ENCODE data around the gene EPB41L4B. TPM values are rescaled to one million over a fixed set of nuclear protein-coding genes. Genes with fewer than 3 reads are reported as not detected.

Gene EPB41L4B
- total and polyA plus RNA-seq, 2 of the 13 experiments (the other 11 are each of a cell fraction or from before 2014, with no cell fraction given) = 17.6 to 22.1 TPM

DNA sequence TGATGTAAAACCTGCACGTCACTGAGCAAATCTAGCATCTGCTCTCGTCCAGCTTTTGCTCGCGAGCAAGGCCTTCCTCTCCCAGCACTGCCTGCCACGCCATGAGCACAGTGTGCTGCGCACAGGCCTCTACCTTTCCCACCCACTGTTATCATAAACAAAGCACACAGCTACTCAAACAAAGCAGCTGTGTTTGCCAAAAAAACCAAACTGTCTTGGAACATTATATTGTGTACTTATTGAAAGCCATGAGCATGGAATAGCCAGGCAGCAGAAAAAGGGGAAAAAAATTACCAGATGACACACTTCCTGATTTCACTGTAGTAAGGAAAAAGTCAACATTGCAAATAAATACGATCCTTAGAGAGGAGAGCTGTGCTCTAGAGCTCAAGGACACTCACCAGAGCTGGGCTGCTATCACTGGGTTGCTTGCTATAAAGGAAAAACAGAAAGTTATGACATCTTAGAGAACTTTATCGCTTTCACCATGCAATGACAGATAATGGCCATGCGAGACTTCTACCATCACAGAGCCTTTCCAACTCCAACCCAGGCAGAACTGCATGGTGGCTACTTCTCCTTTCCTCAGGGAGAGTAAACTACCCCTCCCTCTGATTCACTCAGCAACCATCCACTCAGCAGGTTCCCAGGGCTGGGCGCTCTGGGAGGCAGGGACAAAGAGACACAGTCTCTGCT, 69.6 kb downstream of the EPB41L4B start (continued):
- TF ChIP-seq, protein P1, sequence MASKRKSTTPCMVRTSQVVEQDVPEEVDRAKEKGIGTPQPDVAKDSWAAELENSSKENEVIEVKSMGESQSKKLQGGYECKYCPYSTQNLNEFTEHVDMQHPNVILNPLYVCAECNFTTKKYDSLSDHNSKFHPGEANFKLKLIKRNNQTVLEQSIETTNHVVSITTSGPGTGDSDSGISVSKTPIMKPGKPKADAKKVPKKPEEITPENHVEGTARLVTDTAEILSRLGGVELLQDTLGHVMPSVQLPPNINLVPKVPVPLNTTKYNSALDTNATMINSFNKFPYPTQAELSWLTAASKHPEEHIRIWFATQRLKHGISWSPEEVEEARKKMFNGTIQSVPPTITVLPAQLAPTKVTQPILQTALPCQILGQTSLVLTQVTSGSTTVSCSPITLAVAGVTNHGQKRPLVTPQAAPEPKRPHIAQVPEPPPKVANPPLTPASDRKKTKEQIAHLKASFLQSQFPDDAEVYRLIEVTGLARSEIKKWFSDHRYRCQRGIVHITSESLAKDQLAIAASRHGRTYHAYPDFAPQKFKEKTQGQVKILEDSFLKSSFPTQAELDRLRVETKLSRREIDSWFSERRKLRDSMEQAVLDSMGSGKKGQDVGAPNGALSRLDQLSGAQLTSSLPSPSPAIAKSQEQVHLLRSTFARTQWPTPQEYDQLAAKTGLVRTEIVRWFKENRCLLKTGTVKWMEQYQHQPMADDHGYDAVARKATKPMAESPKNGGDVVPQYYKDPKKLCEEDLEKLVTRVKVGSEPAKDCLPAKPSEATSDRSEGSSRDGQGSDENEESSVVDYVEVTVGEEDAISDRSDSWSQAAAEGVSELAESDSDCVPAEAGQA (IDR thresholded peaks at IDR 0.05; ENCODE audit: low read depth) = no peak; the same call in 1 of the 2 replicates
- TF ChIP-seq, protein P1 (CRISPR knock-in tag; IDR thresholded peaks at IDR 0.05; ENCODE audit: borderline replicate concordance) = no peak
- TF ChIP-seq KAT7 (CRISPR knock-in tag; IDR thresholded peaks at IDR 0.05; ENCODE audit: borderline replicate concordance) = no peak; the same call in 1 of the 2 replicates
- no peak for TF ChIP-seq ZNF354B (CRISPR knock-in tag; IDR thresholded peaks at IDR 0.05)
- no peak for TF ChIP-seq SNAI1 (CRISPR knock-in tag; IDR thresholded peaks at IDR 0.05; ENCODE audit: borderline replicate concordance)
- peak; percentile 66 for TF ChIP-seq TEAD3 (CRISPR knock-in tag; optimal IDR thresholded peaks at IDR 0.05; ENCODE audit: borderline replicate concordance)
- no peak for TF ChIP-seq ZNF83 (CRISPR knock-in tag; IDR thresholded peaks at IDR 0.05; ENCODE audit: borderline replicate concordance)
- TF ChIP-seq HHEX (CRISPR knock-in tag; IDR thresholded peaks at IDR 0.05) = peak; percentile 9; the same call in 1 of the 2 replicates
- TF ChIP-seq, protein P2, sequence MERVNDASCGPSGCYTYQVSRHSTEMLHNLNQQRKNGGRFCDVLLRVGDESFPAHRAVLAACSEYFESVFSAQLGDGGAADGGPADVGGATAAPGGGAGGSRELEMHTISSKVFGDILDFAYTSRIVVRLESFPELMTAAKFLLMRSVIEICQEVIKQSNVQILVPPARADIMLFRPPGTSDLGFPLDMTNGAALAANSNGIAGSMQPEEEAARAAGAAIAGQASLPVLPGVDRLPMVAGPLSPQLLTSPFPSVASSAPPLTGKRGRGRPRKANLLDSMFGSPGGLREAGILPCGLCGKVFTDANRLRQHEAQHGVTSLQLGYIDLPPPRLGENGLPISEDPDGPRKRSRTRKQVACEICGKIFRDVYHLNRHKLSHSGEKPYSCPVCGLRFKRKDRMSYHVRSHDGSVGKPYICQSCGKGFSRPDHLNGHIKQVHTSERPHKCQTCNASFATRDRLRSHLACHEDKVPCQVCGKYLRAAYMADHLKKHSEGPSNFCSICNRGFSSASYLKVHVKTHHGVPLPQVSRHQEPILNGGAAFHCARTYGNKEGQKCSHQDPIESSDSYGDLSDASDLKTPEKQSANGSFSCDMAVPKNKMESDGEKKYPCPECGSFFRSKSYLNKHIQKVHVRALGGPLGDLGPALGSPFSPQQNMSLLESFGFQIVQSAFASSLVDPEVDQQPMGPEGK (CRISPR knock-in tag; IDR thresholded peaks at IDR 0.05) = peak; percentile 38; the same call in 1 of the 2 replicates
- no peak for TF ChIP-seq ZC3H13 (CRISPR knock-in tag; IDR thresholded peaks at IDR 0.05)
- TF ChIP-seq, protein P3, sequence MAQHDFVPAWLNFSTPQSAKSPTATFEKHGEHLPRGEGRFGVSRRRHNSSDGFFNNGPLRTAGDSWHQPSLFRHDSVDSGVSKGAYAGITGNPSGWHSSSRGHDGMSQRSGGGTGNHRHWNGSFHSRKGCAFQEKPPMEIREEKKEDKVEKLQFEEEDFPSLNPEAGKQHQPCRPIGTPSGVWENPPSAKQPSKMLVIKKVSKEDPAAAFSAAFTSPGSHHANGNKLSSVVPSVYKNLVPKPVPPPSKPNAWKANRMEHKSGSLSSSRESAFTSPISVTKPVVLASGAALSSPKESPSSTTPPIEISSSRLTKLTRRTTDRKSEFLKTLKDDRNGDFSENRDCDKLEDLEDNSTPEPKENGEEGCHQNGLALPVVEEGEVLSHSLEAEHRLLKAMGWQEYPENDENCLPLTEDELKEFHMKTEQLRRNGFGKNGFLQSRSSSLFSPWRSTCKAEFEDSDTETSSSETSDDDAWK (CRISPR knock-in tag; IDR thresholded peaks at IDR 0.05) = no peak
- no peak for TF ChIP-seq HNRNPL (IDR thresholded peaks at IDR 0.05; ENCODE audit: low read depth, low read length)
- TF ChIP-seq HNRNPUL1 (IDR thresholded peaks at IDR 0.05; ENCODE audit: low read depth, low read length) = no peak
- TF ChIP-seq RORA (CRISPR knock-in tag; IDR thresholded peaks at IDR 0.05) = no peak
- no peak for TF ChIP-seq NR1H2 (CRISPR knock-in tag; IDR thresholded peaks at IDR 0.05; ENCODE audit: borderline replicate concordance, low read depth)
- TF ChIP-seq ZNF841 (CRISPR knock-in tag; IDR thresholded peaks at IDR 0.05; ENCODE audit: borderline replicate concordance) = no peak
- TF ChIP-seq MIER2 (CRISPR knock-in tag; IDR thresholded peaks at IDR 0.05) = peak; percentile 22; the same call in 1 of the 2 replicates
- TF ChIP-seq HES4 (CRISPR knock-in tag; IDR thresholded peaks at IDR 0.05; ENCODE audit: borderline replicate concordance) = no peak
- no peak for TF ChIP-seq ZNF550 (CRISPR knock-in tag; IDR thresholded peaks at IDR 0.05; ENCODE audit: borderline replicate concordance)
- no peak for TF ChIP-seq NR3C1 (CRISPR knock-in tag; IDR thresholded peaks at IDR 0.05)
- TF ChIP-seq SIN3A (IDR thresholded peaks at IDR 0.05; ENCODE audit: borderline replicate concordance, low read depth, low read length) = peak; percentile 50; the same call in 1 of the 2 replicates

Measured in HepG2 (cell line).